H1 (cell line): ENCODE results near the gene TNFSF11. TPM values are rescaled to one million over a fixed set of nuclear protein-coding genes. Genes with fewer than 3 reads are reported as not detected.

ENCODE experiments used
- CHD7 ChIP-seq: fragments of 300-600 bp; sonication (generic); IDR thresholded peaks from 2 replicates; pipeline ENCODE4 v1.7.1; 2012; ENCODE audit warnings: low read length, moderate library complexity, mild to moderate bottlenecking, inconsistent platforms; ENCODE audit not compliant: insufficient replicate concordance
- RFX5 ChIP-seq: IDR thresholded peaks from 2 replicates; pipeline ENCODE4 v1.6.1; 2011; ENCODE audit warnings: low read depth, low read length, improper control_type of control experiment, borderline replicate concordance
- RNF2 ChIP-seq: fragments of 200-900, 300-1000 bp; sonication (generic); IDR thresholded peaks from 2 replicates; pipeline ENCODE4 v1.7.1; 2016; ENCODE audit warnings: borderline replicate concordance, low read depth, mild to moderate bottlenecking, antibody characterized with exemption, low read length; ENCODE audit not compliant: poor library complexity, severe bottlenecking; ENCODE audit errors: missing control alignments
- SAP30 ChIP-seq: fragments of 300-600 bp; sonication (generic); IDR thresholded peaks from 2 replicates; pipeline ENCODE4 v1.7.1; 2012; ENCODE audit warnings: low read length, moderate library complexity, mild to moderate bottlenecking, inconsistent platforms; ENCODE audit not compliant: insufficient read depth, insufficient replicate concordance
- polyA plus RNA-seq, 7 experiments: library from polyadenylated mRNA; depleted of rRNA in 3 of 7; stranded (reverse) in 5 of 7; unstranded in 2 of 7; fragments of >200 nt in 5 of 7; fragments of 200-250 nt in 2 of 7; gene quantifications; 1 replicate in 5 of 7; 2 replicates in 1 of 7; 4 replicates in 1 of 7; pipeline versions ENCODE4 v1.2.1 to v1.2.3, GENCODE V29; 2011 to 2013; ENCODE audit warnings: missing spikeins in 2 of 7, mixed read lengths in 2 of 7
- total RNA-seq: library from RNA; stranded (reverse); fragmentation: NEBNext Ultra II Directional; extraction: Animal tissue kit (Norgen Biotek cat#: 25700); gene quantifications from 2 replicates; pipeline ENCODE4 v1.2.1, GENCODE V29; 2021

Gene TNFSF11
- total and polyA plus RNA-seq, 2 of the 8 experiments (the other 6 are each of a cell fraction or from before 2014, with no cell fraction given), result 9.3 to 12.0 TPM

- TF ChIP-seq CHD7, result no peak
- TF ChIP-seq RNF2, result no peak
- TF ChIP-seq RFX5, result no peak
- no peak for TF ChIP-seq SAP30
These were observed 52.4 kb downstream of the TNFSF11 start (continued) for GRCh38 chr13:42626176-42626860.
